ENCODE data around the gene NR1H2.

DNA sequence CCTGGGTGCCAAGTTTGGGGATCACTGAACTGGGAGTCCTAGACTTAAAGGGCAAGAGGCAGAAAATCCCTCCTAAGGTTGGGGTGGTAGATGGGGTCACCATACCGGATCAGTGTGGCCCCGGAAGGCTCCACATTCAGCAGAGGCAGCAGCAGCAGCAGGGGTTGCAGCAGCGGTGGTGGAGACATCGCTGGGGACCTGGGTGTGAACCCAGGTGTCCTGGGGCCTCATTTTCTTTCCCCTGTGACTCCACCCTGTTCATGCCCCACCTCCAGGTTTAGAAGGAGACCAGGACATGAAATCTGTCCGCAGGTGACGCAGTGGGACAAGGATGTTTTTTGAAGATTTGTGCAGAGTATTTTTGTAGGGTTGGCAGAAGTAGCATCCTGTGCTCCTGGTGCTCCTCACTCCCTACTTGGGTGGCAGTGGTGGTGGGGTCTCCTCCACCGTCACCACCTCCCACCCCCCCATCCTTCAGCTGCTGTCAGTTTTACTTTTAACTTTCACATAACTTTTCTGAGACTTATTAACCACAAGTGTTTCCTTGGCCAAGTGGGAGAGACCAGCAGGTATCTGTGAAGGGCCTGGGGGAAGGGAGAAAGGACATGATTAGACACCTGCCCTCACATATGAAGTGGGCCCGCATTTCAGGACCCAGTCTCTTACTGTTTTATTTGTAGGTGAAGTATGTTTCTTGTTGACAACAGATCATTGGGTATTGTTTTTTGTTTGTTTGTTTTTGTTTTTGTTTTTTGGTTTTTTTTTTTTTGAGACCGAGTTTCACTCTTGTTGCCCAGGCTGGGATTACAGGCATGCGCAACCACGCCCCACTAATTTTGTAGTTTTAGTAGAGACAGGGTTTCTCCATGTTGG lies 10.6 kb upstream of the NR1H2 start, which contains the start of gene NAPSA:
- TF ChIP-seq, protein P1, sequence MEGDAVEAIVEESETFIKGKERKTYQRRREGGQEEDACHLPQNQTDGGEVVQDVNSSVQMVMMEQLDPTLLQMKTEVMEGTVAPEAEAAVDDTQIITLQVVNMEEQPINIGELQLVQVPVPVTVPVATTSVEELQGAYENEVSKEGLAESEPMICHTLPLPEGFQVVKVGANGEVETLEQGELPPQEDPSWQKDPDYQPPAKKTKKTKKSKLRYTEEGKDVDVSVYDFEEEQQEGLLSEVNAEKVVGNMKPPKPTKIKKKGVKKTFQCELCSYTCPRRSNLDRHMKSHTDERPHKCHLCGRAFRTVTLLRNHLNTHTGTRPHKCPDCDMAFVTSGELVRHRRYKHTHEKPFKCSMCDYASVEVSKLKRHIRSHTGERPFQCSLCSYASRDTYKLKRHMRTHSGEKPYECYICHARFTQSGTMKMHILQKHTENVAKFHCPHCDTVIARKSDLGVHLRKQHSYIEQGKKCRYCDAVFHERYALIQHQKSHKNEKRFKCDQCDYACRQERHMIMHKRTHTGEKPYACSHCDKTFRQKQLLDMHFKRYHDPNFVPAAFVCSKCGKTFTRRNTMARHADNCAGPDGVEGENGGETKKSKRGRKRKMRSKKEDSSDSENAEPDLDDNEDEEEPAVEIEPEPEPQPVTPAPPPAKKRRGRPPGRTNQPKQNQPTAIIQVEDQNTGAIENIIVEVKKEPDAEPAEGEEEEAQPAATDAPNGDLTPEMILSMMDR (IDR thresholded peaks at IDR 0.05; ENCODE audit: insufficient read depth, low read length) = no peak
- TF ChIP-seq POLR2AphosphoS5 (IDR thresholded peaks at IDR 0.05; ENCODE audit: low read depth) (no peak), GABPA (IDR thresholded peaks at IDR 0.05; ENCODE audit: low read depth) (no peak)

Data from HL-60 (cell line).